Stimulated activated CD8-positive, alpha-beta memory T cell treated with anti-CD3 and anti-CD28 coated beads, Interleukin-12 subunit alpha, Interleukin-12 subunit beta, amount 100 ng/mL, for 24 hours (primary cell): ENCODE results near the gene PRICKLE1.

ENCODE experiments used
- DNase-seq: peaks from one replicate; pipeline ENCODE4 v3.0.0-alpha.2; 2020; ENCODE audit errors: extremely low read depth

PRICKLE1 gene

DNA sequence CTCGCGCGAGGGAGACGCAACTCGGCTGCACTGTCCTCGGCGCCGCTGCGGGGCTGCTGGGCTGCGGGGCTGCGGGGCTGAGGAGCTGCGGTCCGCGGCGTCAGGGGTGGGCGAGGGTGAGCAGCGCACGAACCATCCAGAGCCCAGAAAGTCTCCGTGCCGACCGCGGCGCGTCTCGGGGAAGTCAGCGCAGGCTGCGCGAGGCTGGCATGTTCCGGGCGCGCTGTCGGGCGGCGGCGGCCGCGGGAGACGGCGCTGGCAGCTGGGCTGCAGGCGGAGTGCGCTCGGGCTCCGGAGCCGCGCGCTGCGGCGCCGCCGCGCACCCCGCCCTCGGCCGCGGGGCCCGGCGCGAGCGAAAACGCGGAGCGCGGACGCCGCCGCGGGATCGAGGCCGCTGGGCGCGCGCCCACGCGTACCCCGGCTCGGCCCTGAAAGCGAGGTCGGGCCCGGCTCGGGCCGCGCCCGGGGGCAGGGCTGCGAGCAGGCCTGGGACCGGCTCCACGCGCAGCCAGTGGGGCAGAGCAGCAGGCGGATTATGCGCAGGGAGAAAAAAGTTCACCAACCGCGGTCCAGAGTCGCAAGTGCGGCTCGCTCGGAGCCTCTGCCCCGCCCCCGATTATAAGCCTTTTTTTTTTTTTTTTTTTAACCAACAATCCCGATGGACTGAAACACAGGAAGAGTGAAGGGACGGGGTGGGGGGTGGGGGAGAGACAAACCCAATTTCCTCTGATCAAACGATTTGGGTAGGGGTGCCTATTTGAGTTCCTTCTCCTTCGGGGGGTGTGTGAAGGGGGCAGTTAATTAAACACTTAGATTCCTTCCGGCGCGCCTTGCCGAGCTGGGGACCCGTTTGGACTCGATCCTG is at the start of gene PRICKLE1:
TSS of gene PRICKLE1 (minus strand) at position 282 of the 865 bp plus-strand sequence. CDS start 117,230 bp downstream, outside the sequence.
- DNase-seq: no peak

DNA sequence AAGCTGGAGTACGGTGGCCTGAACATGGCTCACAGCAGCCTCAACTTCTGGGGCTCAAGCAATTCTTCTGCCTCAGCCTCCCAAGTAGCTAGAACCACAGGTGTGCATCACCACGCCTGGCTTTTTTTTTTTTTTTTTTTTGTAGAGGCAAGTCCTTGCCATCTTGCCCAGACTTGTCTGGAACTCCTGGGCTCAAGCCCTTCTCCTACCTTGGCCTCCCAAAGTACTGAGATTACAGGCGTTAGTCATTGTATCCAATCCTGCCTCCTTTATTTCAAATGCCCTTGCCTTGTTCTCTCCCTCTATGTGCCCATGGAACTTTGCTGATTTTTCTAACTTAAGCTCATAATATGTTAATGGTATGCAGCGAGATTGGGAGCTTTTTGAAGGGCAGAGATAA is 49.2 kb upstream of the PRICKLE1 start:
- no peak for DNase-seq

DNA sequence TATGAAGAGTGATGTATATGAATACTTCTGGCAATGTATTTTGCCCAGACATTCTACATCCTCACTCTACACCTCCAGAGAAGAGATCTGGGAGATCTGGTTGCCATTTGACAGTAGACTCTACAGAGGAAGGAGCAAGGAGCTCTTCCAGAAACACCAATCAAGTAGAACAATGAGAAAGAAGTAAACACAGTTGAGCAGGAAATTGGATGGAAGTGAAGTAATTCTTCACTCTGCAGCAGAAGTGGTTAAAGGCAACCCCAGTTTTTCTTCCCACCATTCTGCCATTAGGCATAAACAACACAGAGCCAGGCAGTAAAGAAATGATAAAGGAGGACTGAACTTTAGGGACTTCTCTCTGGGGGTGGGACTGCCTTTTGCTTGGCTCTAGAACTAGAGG is 48.5 kb upstream of the PRICKLE1 start:
- no peak for DNase-seq

DNA sequence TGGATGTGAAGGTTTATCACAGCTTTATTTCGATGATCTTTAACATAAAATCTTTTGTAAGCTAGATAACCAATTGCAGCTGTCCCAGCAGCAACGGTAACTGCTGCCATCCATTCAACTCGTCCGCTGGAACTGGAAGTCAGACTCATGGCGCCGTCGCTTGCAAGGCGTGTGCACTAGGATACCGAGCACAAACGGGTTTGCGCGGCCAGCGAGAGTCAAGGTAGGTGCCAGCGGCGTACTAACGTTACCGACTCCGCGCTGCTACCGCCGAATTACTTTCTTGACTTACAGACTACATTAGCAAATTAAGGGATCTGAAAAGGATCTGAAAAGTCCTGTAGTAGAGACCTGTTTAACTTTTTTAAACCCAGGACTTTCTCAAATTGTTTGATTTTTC is 47.4 kb upstream of the PRICKLE1 start:
- DNase-seq: no peak

DNA sequence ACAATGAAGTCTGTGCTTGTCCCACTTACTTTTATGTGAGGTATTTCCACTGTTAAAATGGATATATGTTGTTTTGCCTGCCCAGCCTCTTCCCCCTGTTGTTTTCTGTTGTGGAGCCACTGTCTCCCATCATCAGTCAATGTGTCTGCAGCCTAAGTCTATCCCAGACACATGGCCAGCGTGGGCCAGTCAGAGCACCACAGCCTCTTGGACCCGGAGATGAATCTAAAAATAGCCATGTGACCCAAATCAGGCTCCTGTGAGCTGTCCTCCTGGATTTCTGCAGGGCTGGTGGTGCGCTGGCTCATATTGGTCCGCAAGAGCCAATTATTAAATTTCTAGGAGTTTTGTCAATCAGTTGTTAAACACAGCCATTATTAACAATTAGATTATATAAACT is 44.0 kb upstream of the PRICKLE1 start:
- no peak for DNase-seq

DNA sequence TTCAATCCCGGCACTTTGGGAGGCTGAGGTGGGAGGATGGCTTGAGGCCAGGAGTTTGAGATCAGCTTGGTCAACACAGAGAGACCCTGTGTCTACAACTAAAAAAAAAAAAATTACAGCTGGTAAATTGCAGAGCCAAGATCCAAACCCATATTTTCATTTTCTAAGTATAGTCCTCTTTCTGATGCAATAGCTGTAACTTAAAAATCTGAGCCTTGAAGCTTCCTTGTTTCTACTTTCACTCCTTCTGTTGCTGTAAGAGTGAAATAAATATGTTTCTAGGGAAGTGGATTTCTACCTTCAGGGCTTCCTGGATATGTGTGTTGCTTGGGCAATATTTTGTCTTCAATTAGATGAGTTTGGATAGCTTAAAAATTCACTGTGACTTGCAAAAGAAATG is 42.0 kb upstream of the PRICKLE1 start:
- DNase-seq: no peak

DNA sequence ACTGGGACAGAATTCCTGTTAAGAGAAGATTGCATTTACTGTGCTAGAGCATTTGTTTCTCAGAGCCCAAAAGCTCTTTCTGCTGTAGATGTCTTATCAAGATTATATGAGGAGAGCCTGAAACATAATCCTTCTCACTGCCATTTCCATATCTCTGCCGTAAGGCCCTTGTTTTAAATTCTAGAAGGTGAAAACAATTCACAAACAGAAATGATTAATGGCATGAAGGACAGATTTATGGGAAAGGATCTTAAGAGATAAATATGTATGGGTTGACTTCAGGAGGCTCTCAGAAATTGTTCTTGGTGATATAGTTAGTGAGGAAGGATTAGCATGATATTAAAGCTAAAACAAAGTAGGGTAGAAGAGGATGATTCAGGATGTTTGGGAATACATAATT is 40.8 kb upstream of the PRICKLE1 start:
- no peak for DNase-seq

DNA sequence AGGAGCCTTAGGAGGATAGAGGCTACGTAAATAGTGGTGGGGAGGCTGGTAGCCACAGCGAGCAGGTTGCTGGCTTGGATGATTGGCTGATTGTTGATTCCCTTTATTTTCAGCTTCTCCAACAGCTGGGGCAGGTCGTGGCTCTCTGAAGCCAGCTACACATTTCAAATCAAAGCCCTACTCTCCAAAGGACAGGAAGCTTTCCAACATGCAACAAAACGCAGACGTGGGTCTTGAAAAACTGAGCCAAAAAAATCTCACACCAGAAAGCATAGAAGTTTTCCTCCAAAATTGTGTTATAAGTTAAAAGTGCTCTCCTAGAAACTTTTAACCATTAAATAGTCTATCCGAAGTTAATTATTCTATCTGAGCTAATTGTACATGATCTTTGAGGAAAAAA is 37.6 kb upstream of the PRICKLE1 start:
- no peak for DNase-seq

DNA sequence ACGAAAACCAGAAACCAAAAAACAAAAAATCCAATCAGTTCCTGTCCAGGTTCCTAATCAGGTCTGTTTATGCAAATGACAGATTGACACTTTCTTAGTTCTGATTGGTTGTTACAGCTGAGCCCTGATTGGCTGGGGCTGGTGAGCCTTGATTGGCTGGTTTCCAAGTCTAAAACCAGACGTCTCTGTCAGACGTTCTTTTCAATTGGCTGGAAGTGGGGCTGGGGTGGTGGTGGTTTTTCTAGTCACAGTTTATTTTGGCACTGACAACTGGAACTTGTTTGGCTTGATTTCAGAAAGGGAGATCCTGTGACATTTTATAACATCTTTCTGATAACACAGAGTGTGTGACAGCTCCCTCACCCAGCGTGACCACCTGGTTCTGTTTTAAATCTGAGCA is 36.1 kb upstream of the PRICKLE1 start:
- DNase-seq: no peak

DNA sequence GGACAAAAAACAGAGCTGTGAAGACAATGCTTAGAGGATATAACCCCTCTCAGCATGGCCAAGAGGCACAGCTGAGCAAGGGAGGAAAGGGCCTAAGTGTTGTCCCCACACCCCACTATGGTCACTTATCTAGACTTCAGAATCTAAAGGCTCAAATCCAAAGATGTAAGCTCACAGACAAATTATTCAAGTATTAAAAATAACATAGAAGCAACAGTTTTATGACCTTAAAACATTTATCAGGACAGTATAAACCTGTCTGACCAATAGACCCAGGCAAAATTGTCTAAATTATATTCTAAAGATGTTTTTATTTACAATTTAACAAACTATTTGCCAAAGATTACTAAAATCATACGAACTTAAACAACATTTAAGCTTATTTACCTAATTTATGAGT is 28.1 kb upstream of the PRICKLE1 start:
- no peak for DNase-seq

DNA sequence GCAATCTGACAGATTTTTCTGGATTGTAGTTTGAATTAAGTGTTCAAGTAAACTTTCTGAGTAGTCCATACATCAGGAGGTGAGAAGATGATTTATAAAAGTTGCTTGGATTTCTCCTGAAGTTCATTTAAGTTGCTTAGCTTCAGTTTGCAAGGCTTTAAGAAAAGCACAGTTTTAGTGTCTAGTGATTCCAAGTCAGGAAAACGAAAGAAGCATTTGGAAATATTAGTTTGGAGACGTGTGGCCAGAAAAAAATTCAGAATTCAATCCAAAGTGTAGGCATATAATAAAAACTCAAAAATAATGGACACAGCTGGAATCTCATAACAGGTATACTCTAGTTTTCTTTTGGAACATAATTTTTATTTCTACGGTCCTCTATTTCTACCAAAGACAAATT is 25.5 kb upstream of the PRICKLE1 start:
- DNase-seq: no peak

DNA sequence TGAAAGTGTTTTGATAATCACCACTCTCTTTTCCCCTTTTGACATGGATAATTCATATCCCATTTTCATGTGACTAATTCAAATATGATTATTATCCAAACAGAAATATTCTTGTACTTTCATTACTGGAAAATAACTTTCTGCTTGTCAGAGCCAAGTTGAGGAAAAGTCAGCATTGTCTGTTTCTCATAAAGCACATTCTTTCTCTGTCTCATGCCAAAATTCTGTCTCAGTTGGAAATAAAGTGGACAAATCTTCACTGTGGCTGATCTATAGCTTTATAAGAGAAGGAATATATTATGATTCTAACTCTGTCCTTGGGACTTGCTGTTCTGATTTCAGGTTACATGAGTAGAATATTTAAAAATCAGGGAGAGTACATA is 22.7 kb upstream of the PRICKLE1 start:
- DNase-seq: no peak

DNA sequence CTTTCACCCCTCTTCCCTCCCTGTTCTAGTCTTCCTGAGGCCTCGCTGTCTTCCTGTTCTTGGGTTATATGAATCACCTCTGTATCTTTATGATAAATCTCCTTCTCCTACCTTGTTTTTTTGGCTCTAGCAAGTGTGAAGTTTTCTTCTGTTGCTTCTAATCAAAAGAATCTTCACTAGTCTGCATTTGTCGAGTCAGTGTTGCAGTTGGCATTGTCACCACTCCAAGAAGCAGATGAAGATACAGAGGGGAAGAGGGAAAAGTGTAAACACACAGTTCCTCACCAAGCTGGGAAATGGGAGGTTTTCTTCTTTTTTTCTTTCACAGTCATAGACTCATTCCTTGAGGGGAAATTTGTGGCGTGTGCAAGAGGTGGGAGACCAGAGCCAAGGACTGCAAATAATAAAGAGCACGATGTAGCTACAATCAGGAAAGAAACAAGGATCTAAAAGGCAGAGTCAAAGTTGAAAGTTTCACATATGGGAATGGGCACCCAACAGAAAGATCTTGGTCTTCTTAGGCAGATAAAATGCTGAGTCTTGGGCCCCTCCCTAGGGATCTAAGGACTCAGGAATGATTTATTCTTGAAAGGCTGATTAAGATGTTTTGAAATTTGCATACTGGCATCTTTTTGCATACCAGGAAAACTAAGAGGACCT is 22.2 kb upstream of the PRICKLE1 start:
- no peak for DNase-seq

DNA sequence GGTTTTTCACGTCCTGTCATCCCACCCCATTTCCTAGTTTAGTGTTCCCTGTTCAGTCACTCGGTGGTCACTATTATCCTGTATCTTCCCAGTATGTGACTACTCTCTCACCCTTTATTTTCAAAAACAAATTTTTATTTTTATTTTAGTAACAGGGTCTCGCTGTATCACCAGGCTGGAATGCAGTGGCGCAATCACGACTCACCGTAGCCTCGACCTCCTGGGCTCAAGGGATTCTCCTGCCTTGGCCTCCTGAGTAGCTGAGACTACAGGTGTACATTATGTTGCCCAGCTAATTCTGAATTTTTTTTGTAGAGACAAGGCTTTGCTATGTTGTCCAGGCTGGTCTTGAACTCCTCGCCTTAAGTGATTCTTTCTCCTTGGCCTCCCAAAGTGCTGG is 20.1 kb upstream of the PRICKLE1 start:
- no peak for DNase-seq

DNA sequence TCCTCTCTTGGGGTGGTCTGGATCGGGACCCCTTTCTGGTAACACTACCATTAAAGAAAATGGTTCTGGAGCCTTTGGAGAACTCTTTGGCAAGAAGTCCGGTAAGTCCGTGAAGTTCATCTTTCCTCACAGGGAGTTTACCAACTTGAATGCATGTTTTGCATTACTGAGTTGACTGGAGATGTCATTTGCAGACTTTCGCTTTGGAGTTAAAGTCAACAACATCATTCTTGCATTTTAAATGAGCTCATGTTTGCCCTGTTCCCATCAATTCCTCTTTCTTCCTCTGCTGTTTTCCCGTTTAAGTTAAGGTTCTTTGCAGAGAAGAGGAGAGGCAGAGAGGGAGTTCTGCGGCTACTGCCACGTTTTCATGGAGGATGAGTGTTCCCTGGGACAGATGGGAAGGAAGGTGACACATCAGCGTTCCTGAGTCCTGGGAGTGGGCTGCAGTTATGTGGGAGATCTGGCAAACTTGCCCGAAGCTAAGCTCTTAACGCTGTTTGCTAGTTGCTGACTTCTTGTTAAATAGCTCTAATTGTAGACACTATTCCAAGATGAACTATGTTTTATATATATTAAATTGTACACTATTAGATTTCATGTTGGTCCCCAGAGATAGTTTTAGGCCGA is 18.8 kb upstream of the PRICKLE1 start:
- no peak for DNase-seq

DNA sequence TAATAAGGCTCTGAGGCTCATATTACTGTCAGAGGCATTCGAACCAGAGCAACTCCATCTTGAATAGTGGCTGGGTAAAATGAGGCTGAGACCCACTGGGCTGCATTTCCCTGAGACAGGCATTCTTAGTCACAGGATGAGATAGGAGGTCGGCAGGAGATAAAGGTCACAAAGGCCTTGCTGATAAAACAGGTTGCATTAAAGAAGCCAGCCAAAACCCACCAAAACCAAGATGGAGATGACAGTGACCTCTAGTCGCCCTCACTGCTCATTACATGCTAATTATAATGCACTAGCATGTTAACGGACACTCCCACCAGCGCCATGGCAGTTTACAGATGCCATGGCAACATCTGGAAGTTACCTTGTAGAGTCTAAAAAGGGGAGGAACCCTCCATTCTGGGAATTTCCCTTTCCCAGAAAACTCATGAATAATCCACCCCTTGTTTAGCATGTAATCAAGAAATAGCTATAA is 18.1 kb upstream of the PRICKLE1 start:
- DNase-seq: no peak

DNA sequence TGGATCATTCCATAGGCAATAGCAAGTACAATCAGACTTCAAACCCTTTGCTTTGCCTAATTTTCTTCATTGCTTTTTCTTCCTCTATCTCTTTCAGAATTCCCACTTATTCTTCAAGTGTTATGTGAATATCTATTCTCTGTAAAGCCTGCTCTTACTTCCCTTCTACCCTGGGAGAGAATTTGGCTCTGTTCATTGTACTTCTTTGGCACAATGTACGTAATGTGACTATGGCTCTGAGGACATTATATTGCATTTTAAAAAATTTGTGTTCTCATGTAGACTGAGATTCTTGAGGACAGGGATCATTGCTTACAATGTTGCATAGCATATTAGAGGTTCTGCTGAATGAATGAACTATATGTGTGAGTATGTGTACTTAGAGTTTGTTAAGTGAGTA is 16.9 kb upstream of the PRICKLE1 start:
- no peak for DNase-seq

DNA sequence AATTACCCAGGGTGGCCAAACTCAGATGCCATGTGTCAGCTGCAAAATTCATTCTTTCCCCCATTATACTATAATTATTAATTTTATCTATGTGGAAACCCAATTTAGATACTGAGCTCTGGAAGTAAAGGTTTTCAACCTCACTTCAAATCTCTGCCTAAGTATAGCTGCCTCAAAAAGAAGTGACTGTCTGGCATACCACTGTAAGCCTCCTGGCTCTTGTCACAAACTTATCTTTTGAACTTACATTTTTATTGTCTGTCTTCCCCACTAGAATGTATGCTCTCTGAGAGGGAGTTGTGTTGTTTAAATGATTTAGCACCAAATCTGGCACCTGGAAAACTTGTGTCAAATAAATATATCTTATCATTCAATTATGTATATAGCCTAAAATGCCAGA is 16.1 kb upstream of the PRICKLE1 start:
- DNase-seq: no peak

DNA sequence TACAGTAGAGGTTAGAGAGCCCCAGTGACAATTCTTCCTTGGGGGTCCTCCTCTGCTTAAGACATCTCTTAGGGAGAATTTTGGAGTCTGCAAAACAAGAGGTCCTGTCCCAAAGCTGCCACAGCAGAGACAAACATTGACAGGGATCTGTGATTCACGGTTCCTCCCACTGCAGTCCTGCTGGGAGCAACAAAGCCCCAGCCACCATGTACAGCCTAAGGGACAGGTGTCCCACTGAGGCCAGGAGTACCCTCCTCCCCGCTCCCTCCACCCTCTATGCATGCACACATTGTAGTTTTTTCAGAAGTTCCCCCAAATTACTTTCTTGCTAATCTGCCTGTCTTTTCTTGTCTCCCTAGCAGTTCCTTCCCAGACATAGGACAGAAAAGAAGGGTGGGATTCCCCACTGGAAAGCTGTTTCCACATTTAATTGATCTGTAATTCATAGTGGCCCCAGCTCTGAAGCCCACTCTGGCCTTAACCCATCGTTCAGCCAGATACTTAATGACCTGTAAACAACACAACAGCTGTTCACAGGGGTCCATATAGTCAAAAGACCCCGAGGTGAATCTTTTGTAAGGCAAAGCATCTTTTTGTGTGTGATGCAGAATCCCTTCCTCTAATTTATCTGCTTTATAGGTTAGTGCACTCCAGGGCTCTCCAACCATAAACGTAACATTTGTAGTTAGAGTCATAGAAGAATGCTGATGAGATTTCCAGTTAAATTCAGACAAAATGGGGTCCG is 13.9 kb upstream of the PRICKLE1 start:
- DNase-seq: no peak

DNA sequence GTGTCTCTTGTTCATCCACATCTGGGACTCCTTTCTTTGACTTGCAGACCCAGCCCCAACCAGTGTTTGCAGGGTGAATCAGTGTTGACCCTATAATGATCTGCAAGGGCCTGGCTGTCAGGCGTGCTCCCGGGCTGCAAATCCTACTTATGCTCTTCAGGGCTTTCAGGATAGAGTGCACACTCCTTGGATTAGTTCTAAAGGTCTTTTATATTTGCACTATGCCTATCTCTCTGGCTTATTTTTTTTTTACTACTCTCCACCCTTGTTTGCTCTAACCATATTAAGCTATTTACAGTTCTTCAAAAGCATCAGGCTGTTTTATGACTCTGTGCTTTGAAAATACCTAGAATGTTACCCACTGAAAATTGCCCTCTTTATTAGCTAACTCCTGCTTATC is 4.3 kb upstream of the PRICKLE1 start:
- no peak for DNase-seq

DNA sequence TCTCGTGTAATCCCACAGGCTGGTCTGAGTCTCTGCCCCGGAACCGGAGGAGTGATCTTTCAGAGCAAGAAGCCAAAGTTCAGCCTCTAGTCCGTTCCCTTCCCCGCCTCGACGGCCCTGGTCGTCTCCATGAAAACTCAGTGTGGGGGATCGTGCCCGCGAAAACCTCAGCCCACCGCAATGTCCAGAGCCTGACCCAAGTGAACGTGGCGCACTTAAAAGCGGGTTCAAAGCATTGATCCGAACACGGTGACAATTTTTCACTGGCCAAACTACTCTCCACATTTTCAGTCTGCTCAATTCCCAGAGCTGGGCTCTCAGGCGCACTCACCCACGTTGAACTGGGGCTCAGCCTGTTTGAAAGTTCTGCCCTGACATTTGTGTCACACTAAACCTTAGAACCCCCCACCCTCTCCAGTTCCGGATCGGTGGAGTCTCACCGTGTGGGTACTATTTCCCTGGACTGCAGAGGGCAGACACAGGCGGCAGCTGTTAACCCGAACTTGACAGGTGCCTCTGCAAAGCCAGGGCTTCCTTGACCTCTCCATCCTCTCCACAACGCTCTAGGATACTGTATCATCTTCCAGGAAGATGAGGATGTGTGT is 886 bp upstream of the PRICKLE1 start:
- no peak for DNase-seq
